Ureter (tissue), 1 donor: ENCODE results near the gene CA14. TPM values are rescaled to one million over a fixed set of nuclear protein-coding genes. Genes with fewer than 3 reads are reported as not detected.
A peak's percentile ranks its signal among the peaks of the same experiment; 100 is the strongest.
"Not testable (repeated sequence)": the region's sequence is repeated elsewhere in the genome, so short reads cannot be mapped to it uniquely, and the experiment has no call there.

Experiments used
- DNase-seq: peaks from one replicate; pipeline ENCODE4 v3.0.0-alpha.2; 2020; ENCODE audit warnings: low spot score
- total RNA-seq: library from RNA; stranded (reverse); gene quantifications from one replicate; pipeline ENCODE4 v1.2.4, GENCODE V29; 2023
- donor health status: DM: yes; HTN: yes; CAD: no.

CA14 gene
- 1.4 TPM for total RNA-seq

DNA sequence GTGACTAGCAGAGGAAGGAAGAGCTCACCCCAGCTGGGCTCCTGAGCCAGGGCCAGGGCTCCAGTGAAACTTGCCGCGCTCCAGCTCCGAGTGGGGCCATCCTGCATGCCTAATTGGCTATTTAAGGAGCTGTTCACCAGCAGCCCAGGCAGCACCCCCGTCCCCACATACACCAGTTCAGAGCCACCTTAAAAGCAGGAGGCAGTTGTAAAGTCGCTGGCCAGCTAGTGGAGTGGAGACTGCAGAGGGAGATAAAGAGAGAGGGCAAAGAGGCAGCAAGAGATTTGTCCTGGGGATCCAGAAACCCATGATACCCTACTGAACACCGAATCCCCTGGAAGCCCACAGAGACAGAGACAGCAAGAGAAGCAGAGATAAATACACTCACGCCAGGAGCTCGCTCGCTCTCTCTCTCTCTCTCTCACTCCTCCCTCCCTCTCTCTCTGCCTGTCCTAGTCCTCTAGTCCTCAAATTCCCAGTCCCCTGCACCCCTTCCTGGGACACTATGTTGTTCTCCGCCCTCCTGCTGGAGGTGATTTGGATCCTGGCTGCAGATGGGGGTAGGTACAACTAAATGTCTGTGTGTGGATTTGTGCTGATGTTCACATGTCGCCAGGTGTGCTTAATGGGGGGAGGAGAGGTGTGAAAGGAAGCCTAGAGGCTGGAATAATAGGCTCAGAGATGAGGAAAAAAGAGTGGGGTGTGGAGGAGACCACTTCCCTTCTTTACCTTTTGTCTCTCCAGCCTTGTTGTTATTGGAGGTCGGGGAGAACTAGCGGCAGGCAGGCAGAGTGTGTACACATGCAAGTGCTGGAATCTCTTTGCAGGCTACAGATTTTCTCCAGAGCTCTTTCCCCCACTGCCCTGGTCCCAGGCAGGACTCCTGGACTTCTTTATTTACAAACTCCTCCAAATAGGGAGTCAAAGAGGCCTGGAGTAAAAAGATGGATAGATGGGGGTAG lies at the start of gene CA14:
CA14 (plus strand) TSS at position 151 of the 962 bp plus-strand sequence; CDS start at position 506, 355 bp downstream.
- no peak for DNase-seq

DNA sequence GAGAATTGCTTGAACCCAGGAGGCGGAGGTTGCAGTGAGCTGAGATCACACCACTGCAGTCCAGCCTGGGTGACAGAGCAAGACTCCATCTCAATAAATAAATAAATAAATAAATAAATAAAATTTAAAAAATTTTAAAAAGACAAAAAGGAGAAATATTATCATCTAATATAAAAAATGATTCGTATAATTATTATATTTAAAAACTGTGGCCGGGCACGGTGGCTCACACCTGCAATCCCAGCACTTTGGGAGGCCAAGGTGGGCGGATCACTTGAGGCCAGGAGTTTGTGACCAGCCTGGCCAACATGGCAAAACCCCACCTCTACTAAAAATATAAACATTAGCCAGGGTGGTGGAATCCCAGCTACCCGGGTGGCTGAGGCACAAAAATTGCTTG lies 49.1 kb upstream of the CA14 start:
- DNase-seq: not testable (repeated sequence)

DNA sequence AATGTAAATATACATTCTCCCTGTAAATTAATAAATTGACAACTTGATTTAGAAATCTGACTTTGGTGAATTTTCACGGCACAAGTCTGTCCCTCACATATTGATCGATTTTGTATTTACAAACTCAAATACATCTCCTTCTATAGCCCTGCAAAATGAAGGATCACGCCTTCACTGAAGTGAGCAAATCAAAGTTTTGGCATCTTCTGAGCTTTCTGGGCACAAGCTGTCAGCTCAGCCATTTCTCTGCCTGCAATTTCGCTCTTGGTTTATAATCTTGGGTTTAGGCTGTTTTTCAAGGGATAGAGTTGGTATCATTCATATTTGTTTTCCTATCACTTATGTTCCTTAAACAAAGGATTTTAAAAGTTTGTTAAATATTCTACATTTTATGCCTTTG lies 47.5 kb upstream of the CA14 start:
- no peak for DNase-seq

DNA sequence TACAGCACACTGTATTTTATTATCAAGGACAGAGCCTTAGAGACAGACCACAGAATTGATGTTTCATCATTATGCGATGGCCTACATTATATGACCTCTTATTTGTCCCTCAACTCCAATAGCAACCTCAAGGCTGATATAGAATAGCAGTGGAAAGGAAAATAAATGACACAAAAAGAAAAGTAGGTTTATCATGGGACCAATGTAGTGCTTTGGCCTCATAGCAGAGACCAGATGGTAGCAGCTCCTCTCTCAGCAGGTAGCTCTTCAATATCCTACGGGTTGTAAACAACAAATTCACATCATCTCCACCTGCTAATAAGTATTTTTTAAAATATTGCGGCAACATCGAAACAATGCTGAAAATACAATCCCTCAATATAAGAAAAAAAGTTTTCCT lies 46.9 kb upstream of the CA14 start:
- DNase-seq: no peak

DNA sequence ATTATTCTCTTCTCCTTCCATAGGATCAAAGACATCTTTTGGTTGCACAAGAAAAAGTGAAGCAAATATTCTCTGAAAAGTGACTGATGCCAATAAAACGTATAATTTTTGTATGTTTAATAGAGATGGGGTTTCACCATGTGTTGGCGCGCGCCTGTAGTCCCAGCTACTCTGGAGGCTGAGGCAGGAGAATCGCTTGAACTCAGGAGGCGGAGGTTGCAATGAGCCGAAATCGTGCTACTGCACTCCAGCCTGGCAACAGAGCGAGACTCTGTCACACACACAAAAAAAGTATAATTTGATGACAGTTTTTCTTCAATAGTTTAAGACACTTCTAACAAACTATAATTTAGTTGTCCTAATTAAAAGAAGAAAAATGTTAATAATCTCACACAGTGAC lies 45.5 kb upstream of the CA14 start:
- no peak for DNase-seq

DNA sequence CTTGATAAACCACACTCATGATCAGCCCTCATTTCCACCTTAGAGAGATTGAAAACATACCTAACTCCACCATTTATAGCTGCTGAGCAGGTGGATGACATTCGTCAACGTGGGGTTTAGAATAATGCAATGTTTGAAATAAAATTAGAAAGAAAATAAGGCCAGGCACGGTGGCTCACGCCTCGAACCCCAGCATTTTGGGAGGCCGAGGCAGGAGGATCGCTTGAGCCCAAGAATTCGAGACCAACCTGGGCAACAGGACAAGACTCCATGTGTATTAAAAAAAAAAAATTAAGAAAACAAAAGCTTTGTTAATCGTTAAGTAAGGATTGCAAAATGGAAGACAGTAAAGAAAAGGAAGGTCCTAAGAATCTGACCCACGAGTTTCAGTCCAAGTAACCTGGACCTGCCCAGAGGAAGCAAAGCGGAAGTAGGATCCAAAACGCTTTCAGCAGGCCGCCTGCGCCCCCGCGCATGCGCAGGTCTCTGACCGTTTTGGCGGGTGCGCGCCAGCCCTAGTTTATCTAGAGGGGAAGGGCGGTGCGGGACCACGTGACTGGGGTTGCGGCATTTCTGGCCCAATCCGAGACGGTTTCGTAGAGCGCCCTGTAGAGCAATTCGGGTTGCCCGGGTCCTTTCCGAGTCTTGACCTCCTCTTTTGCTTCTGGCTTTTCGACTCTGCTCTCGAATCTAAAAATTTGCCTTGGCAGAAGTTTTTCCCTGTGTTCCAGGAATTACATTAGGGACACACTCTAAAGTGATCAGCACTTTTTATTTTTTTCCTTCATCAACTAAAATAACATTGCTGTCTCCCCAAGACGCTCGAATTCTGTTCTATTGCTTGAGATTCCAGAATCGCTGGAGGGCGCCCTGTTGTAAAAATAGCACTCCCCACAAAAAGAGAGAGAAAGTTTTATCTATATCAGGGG lies 44.1 kb upstream of the CA14 start:
- DNase-seq: peak; percentile 97

DNA sequence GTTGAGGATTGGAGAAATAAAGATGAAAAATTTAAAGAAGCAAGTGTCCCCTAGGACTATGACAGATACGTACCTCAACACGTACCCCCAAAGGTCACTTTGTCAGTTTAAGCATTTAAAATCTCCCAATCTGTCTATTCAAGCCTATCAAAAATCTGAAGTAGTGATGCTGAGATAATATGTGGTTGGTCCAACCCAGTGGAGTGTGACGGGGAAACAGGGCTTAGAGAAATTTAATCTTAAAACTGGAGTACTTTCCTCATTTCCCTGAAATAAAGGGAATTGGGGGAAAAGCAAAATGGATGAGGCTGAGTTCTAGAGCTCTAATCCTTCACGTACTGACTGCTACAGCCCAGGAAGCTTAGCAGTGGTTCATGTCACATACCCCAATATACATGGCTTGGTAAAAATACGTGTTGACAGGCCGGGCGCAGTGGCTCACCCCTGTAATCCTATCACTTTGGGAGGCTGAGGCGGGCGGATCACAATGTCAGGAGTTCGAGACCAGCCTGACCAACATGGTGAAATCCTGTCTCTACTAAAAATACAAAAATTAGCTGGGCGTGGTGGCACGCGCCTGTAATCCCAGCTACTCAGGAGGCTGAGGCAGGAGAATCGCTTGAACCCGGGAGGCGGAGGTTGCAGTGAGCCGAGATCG lies 43.3 kb upstream of the CA14 start:
- DNase-seq: not testable (repeated sequence)

DNA sequence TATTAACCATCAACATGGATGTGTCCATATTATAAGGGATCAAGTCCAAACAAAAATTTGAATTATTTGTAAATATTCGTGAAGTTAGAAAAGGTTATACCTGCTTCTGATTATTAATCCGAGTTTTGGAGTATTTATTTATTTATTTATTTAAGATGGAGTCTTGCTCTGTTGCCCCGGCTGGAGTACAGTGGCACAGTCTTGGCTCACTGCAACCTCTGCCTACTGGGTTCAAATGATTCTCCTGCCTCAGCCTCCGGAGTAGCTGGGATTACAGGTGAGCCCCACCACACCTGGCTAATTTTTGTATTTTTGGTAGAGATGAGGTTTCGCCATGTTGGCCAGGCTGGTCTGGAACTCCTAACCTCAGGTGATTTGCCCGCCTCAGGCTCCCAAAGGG lies 41.7 kb upstream of the CA14 start:
- DNase-seq: not testable (repeated sequence)

DNA sequence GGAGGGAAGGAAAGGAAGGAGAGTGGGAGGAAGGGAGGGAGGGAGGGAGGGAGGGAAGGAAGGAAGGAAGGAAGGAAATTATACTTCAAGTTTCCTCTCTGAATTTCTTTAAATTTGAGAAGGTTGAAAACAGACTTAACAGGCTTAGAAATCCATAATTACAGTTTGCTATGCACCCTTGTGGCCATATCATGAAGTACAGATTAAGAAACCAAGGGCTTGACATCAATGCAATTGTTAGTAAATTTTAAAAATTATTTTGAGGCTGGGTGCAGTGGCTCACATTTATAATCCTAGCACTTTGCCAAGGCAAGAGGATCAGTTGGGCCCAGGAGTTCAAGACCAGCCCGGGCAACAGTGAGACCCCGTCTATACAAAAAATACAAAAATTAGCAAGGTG lies 36.0 kb upstream of the CA14 start:
- DNase-seq: no peak

DNA sequence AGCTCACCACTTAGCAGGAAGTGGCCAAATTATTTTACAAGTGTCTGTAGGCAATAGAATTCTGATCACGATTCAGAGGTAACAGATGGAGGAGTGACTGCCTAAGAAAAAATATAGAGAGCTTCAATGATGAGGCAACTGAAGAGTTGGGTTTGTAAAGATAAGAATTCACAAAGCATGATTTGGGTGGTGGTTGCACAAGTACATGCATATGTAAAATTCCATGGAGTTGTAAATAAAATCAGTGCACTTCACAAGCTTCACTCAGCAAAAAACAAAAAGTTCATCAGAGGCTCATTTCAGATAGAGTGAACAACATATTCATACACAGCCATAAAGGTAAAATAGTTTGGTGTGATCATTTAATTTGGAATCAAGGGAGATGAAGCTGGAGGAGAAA lies 32.6 kb upstream of the CA14 start:
- DNase-seq: no peak

DNA sequence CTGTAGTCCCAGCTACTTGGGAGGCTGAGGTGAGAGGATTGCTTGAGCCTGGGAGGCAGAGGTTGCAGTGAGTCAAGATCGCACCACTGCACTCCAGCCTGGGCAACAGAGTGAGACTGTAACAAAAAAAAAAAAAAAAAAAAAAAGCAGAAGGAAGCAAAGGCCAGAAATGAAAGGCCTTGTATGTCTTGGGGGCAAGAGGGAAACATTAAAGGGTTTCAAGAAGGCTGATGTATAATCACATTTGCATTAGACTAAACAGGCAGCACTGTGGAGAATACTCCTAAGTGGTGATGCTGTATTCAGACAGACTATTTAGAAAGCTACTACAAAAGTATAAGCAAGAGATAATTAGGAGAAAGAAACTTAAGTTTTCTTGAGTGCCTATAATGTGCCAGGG lies 32.0 kb upstream of the CA14 start:
- no peak for DNase-seq

DNA sequence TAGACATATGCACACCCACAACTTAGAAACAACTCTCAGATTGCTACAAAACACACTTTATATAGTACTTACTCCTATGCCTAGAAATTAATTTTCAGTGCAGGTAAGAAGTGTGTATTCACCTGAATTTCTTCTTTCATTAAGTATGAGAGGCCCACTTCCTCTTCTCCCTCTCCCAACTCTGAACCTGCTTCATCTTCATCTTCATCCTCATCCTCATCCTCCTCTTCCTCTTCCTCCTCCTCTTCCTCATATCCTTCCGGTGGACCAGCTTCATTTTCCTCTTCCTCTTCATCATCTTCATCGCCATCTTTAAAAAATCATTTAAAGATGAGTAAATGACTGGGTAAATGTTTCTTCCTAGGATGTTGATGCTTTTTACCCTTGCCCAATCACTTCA lies 31.1 kb upstream of the CA14 start:
- DNase-seq: no peak

DNA sequence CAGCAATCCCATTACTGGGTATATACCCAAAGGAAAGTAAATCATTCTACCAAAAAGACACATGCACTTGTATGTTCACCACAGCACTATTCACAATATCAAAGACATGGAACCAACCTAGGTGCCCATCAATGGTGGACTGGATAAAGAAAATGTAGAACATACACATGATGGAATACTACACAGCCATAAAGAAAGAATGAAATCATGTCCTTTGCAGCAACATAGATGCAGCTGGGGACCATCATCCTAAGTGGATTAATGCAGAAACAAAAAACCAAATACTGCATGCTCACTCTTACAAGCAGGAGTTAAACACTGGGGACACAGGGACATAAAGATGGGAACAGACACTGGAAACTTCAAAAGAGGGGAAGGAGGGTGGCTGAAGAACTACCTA lies 30.3 kb upstream of the CA14 start:
- no peak for DNase-seq

DNA sequence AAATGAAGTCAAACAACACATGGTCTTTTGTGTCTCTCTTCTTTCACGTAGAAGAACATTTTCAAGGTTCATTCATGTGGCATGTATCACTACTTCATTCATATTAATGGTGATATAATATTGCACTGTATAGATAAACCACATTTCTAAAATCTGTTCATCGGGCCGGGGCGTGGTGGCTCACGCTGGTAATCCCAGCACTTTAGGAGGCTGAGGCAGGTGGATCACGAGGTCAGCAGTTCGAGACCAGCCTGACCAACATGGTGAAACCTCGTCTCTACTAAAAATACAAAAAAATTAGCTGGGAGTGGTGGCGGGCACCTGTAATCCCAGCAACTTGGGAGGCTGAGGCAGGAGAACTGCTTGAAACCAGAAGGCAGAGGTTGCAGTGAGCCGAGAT lies 29.3 kb upstream of the CA14 start:
- DNase-seq: not testable (repeated sequence)

DNA sequence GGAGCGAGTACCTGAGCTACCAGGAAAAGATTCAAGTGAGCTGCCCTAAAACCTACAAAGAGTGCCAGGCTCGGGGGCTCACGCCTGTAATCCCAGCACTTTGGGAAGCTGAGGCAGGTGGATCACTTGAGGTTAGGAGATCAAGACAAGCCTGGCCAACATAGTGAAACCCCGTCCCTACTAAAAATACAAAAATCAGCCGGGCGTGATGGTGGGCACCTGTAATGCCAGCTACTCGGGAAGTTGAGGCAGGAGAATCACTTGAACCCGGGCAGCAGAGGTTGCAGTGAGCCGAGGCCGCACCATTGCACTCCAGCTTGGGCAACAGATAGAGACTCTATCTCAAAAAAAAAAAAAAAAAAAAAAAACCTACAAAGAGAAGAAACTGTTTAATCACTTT lies 24.7 kb upstream of the CA14 start:
- DNase-seq: not testable (repeated sequence)

DNA sequence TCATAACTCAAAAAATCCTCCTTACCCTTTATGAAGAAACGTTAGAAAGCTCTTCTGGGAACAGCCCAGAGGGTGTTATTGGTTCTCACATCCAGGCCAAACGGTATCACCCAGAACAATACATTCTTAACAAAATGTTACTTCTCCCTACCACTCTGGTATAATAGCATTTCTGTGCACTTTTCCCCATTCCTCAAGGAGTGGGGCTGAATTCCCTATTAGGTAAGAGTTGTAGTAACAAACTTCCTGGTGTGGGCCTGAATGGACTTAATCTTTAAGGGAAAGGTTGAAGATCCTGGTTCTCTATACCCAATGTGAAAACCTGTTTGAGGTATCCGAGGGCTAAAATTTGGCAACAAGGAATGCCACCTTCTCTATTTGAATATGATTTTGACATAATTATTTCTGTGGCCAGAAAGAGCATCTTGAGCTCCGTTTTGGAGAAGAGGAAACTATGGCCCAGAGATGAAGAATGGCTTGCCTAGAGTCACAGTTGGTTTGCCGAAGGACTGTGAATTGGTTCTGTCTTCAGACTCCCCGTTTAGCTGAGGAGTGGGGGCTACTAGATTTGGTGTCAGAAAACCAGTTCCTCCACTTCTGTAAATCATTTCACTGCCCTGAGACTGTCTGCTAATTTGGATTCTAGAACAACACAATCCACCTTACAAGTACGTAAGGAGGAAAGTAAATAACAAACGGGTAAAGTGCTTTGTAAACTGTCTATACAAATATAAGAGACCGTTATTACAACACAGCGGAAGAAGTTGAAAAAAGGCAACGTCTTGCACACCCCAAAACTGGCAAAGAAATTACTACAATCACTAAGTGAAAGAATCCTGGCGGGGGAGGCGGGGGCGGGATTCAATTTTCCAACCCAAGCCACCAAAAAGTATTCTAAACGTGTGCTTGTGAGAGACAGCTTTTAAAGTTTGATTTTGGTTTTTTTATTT lies 23.9 kb upstream of the CA14 start:
- DNase-seq: no peak

DNA sequence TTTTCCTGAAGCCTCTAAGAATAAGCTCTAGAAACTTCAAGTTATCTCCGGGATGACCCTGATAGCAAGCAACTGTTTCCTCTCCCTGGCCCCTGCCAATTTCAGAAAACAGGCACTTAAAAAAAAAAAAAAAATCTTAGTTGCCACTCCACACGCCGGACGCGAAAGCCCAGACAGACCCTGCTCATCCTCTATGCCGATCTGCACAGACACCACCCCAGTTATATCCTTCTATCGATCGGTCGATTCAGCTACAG lies 23.3 kb upstream of the CA14 start:
- DNase-seq: no peak

DNA sequence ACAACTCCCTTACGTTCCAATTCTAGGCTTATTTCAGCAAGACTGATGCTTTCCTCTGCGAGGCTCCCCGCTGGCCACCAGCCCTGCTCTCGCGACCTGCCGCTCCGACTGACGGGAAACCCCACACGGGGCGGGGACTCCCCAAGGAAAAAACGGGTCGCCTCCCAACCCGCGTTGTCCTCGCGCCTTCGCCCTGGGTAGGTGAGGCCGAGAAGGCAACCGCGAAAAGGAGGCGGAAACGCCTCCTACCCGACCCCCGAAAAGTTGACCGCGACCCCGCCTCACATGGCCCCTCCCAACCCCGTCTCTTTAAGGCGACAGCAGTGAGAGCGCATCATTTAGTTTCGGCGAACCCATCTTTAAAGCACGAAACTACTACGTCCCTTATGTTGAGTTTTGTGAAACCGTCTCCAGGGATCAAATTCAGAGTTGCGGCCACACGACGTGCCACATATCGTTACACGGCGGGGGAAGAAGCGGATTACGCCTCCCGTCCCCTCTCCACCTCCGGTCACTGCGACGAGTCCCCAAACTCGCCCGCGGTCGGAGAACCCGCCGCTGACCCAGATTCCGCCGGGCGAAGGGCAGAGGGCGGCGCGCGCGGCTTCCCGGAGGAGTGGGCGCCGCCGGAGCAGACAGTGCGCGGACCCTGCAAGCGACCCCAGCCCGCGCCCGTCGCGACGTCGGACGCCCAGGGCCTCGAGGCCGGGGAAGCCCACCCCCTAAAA lies 22.8 kb upstream of the CA14 start:
- DNase-seq: peak; percentile 85

DNA sequence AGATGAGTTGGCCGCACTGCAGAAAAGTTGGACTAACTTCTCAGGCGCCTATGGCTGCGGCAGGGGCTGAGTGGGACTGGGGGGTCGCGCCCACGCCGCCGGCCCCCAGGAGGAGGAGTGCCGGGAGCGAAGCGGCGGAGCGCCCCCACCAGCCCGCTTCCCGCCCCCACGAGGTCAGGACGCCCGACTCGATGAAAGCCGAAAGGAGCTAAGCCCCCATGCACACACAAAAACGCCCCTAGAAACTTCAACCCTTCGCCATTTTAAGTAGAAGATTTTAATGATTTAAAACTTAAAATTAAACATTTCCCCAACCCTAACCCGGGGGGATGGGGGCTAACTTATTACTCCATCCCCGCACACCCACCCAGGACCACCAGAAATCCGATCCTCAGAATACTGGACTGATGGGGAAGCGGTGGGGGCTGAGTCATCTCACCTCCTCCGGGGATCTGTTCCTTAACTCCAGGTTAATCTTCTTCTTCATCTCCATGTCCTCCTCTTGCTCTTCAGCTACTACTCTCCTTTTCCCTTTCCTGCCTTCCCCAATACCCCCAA lies 22.2 kb upstream of the CA14 start:
- no peak for DNase-seq
